ENCODE measurements around the gene LRRC8C.
"Not testable (repeated sequence)": the region's sequence is repeated elsewhere in the genome, so short reads cannot be mapped to it uniquely, and the experiment has no call there.

Gene LRRC8C

DNA sequence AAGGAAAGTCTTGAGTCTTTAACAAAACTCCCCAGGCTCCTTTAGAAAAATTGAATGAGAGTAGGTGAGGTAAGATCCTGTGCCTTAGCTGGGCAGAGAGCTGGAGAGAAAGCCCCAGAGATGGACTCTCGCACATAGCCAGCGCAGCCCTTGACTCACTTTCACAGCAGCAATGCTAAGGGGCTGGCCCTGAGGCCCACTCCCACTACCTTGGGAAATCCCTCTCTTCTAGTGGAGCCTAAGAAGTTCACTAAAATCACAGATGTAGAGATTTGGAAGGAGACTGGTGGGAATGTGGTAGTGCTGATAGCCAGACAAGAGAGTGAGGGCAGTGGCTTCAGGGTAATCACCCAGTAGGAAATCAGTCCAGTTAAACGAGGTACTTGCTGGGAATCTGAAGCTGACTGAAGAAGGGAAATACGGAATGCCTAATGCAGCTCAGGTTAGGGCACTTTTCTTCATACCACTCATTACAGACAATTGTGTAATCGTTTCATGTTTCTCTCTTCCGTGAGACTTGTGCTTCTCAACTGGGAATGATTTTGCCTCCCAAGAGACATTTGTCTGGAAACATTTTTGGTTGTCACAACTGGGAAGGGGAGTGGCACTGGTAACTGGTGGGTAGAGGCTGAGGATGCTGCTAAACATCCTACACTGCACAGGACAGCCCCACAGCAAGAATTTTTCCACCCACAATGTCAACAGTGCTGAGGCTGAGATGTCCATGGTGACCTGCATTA, 42.4 kb upstream of the LRRC8C start:
- ChIA-PET POLR2A (no interaction called here), CTCF (interaction anchor here (0.8 to 3.2 kb wide), 12 partner anchors 9 to 106 kb away, joined by 3 to 11 read pairs (median 4); no protein-coding TSS in a partner anchor)
- DNase-seq (ENCODE audit: extremely low spot score), result no peak
- TF ChIP-seq CTCF (IDR thresholded peaks at IDR 0.05; ENCODE audit: control extremely low read depth, extremely low read depth, low read depth, missing control alignments), result no peak

GRCh38 chr1:89592861-89593302, 40.0 kb upstream of the LRRC8C start:
- CTCF ChIA-PET, result interaction anchor here (1.5 to 8.7 kb wide), 2 partner anchors 16 to 170 kb away, joined by 3 to 52 read pairs; no protein-coding TSS in a partner anchor
- POLR2A ChIA-PET; DNase-seq (ENCODE audit: extremely low spot score): not testable (repeated sequence)

- CTCF ChIA-PET, result interaction anchor here (0.9 to 8.7 kb wide), 6 partner anchors 10 to 210 kb away, joined by 3 to 52 read pairs (median 5); no protein-coding TSS in a partner anchor
- POLR2A ChIA-PET, result no interaction called here
- DNase-seq (ENCODE audit: extremely low spot score), result no peak
- no peak for TF ChIP-seq CTCF (IDR thresholded peaks at IDR 0.05; ENCODE audit: control extremely low read depth, extremely low read depth, low read depth, missing control alignments)
Observed at GRCh38 chr1:89594096-89594740, 38.7 kb upstream of the LRRC8C start.

DNA sequence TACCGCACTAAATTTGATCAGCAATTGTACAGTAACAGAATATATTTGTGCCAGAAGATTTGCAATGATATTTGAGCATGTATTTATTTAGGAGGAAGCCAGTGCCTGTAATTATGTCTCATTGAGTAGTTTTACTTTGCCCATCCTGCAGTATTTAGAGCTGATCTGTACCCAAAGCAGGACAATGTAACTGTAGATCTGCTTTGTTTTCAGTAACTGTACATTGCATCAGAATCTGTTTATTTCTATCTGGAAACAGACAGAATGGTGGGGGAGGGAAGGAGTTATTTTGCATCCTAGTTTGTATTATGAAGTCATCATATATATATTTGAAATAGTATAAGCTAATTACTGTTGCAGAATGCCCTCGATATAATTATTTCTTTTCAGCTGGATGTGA, 36.2 kb upstream of the LRRC8C start:
- DNase-seq (ENCODE audit: extremely low spot score), result no peak
- TF ChIP-seq CTCF (IDR thresholded peaks at IDR 0.05; ENCODE audit: control extremely low read depth, extremely low read depth, low read depth, missing control alignments), result no peak
- ChIA-PET POLR2A (no interaction called here), CTCF (interaction anchor here (1.2 to 8.7 kb wide), 6 partner anchors 10 to 167 kb away, joined by 3 to 52 read pairs (median 13); no protein-coding TSS in a partner anchor)

- peak; percentile 30 for DNase-seq (ENCODE audit: extremely low spot score)
- ChIA-PET POLR2A (no interaction called here), CTCF (interaction anchor here (0.7 to 8.7 kb wide), 16 partner anchors 9 to 288 kb away, joined by 3 to 52 read pairs (median 4); no protein-coding TSS in a partner anchor)
- TF ChIP-seq CTCF (IDR thresholded peaks at IDR 0.05; ENCODE audit: control extremely low read depth, extremely low read depth, low read depth, missing control alignments), result peak; percentile 61
Observed at GRCh38 chr1:89598450-89599331, 34.2 kb upstream of the LRRC8C start.

GRCh38 chr1:89599332-89599630, 33.6 kb upstream of the LRRC8C start:
- no peak for TF ChIP-seq CTCF (IDR thresholded peaks at IDR 0.05; ENCODE audit: control extremely low read depth, extremely low read depth, low read depth, missing control alignments)
- ChIA-PET CTCF (interaction anchor here (0.7 to 8.7 kb wide), 13 partner anchors 9 to 289 kb away, joined by 3 to 52 read pairs (median 4); no protein-coding TSS in a partner anchor), POLR2A (no interaction called here)
- DNase-seq (ENCODE audit: extremely low spot score), result no peak

Data from GM10248 (cell line).